HUES48 (cell line): ENCODE data around the gene HSDL1.
"Not testable (repeated sequence)": the region's sequence is repeated elsewhere in the genome, so short reads cannot be mapped to it uniquely, and the experiment has no call there.

Experiments
- H3K27ac ChIP-seq: one replicate; pipeline ENCODE4 v1.7.0; 2013; ENCODE audit warnings: low read depth, low read length, inconsistent platforms
- H3K27me3 ChIP-seq: 2 replicates; pipeline ENCODE4 v1.6.1; 2013; ENCODE audit warnings: mild to moderate bottlenecking, low read length; ENCODE audit not compliant: control insufficient read depth, insufficient read depth
- H3K36me3 ChIP-seq: 2 replicates; pipeline ENCODE4 v1.6.1; 2013; ENCODE audit warnings: low read length; ENCODE audit not compliant: control insufficient read depth, insufficient read depth
- H3K4me1 ChIP-seq: 2 replicates; pipeline ENCODE4 v1.6.1; 2013; ENCODE audit warnings: mild to moderate bottlenecking, low read length; ENCODE audit not compliant: control insufficient read depth, insufficient read depth
- H3K4me3 ChIP-seq: 2 replicates; pipeline ENCODE4 v1.5.1; 2013; ENCODE audit warnings: mild to moderate bottlenecking, low read depth, low read length
- H3K9ac ChIP-seq: 2 replicates; pipeline ENCODE4 v1.6.1; 2013; ENCODE audit warnings: mild to moderate bottlenecking, low read depth, low read length, moderate library complexity
- H3K9me3 ChIP-seq: 2 replicates; pipeline ENCODE4 v1.6.1; 2013; ENCODE audit warnings: low read length; ENCODE audit not compliant: control insufficient read depth, insufficient read depth

HSDL1 gene

DNA sequence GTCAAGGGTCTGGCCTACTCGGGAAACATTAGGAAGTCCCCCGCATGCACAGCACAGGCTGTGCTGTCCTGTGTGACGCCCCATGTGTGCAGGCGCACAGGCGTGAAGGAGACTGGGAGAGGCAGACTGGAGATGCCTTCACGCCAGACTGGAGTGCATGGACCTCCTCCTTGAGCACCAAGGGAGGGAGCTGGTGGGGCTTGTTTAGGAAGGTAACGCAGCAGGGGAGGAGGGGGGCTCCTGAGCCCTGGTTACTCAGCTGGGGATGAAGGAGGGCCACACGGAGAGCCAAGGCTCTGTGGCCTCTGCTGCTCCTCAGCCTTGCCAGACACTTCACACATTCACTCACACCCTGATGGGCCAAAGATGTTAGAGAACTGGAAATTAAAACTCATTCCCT is 7.7 kb downstream of the HSDL1 start:
- Histone ChIP-seq H3K4me3 (no peak overlapping the region), H3K9ac (no peak overlapping the region), H3K36me3 (no peaks in the 10 kb centered on the region), H3K27ac (no peak overlapping the region), H3K27me3 (no peaks in the 10 kb centered on the region), H3K9me3 (no peaks in the 10 kb centered on the region), H3K4me1 (peaks cover 25% of the 10 kb centered on the region)

DNA sequence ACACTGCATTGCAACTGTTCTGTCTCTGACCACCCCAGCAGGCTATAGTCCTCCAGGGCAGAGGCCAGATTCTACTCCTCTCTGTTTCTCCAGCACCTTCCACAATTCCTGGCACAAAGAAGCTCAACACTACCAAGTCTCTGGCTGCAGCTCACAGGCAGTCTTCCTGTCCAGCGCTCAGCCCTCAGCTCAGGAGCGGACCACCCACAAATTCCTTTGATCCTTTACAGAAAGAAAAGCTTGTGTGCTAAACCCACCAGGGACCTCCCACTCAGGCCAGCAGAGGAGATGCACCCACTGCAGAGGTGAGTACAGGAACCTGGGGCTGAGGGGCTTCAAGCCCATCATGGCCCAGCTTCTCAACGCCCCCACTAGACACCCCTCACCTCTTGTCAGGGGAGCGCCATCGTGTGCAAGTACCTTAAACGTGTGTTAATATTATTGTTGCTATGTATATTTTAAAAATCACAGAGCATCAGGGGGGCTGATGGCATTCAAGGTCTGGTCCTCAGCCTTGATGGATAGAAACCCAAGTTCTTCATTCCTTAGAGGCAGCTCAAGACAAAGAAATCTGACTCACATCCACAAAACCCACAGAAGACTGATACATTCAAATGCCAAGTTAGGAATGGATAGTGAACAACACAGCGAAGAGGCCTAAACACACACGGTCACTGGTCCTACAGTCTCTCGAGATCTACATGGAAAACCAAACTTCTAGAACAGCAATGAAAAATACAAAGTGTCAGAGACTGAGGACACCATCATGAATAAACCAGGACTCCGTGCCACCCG is 8.4 kb downstream of the HSDL1 start:
- Histone ChIP-seq H3K27me3 (no peaks in the 10 kb centered on the region), H3K27ac (no peak overlapping the region), H3K4me3 (no peak overlapping the region), H3K36me3 (no peaks in the 10 kb centered on the region), H3K9me3 (no peaks in the 10 kb centered on the region), H3K9ac (no peak overlapping the region), H3K4me1 (peaks cover 24% of the 10 kb centered on the region)

DNA sequence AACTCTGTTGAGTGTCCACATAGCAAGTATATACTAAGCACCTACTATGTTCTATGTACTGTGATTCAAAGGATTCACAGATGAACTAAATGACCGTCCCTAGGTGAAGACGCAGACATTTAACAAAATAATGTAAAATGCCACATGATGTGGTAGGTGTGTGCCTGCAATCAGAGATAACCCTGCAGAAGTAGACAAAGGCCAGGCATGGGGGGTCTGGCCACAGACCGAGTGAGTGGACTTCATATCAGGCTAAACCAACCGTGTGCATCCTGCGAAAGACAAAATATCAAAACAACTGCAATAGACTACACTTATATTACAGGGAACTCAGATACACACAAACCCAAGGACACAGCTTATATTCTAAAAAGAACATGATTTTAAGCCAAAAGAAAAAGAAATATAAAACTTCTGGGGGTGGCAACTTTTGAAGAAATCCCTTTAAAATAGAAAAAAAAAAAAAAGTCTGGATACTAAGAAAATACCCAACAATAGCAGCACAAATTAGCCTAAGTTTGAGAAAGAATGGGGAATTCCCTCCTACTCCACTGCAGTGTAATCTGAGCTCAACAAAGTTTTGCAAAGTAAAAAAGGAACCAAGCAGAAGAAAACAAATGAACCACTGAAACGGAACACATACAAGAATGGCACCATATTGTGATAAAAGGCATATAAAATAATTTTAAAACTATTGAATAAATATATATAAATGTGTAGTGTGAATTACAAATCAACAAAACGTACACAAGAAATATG is 12.3 kb downstream of the HSDL1 start:
- Histone ChIP-seq H3K27me3 (no peaks in the 10 kb centered on the region), H3K9ac (no peak overlapping the region), H3K27ac (no peak overlapping the region), H3K9me3 (no peaks in the 10 kb centered on the region), H3K36me3 (peaks cover 32% of the 10 kb centered on the region), H3K4me3 (no peak overlapping the region), H3K4me1 (peaks cover 7% of the 10 kb centered on the region; the same call in 1 of the 2 replicates)

DNA sequence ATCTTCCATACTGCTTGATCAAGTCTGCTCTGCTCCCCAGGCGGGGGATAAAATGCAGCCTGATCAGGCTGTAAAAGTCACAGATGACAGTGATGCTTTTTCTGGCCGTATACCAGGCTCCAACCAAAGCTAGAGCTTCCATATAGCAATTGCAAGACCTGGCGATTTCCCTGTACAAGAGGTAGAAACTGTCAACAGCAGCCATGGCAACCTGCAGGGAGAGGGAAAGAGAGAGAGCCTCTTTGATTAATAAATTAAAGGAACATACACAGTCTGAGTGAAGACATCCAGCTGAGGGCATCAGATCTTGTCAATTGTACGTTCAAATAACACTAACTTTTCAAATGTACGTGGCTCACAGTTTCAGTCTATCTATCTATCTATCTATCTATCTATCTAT is 13.9 kb downstream of the HSDL1 start:
- no peak overlapping the region for H3K9ac ChIP-seq
- H3K27me3 ChIP-seq: no peaks in the 10 kb centered on the region
- H3K9me3 ChIP-seq: no peaks in the 10 kb centered on the region
- H3K27ac ChIP-seq: no peak overlapping the region
- peaks cover 45% of the 10 kb centered on the region for H3K36me3 ChIP-seq
- H3K4me1 ChIP-seq: peaks cover 7% of the 10 kb centered on the region; the same call in 1 of the 2 replicates
- H3K4me3 ChIP-seq: no peak overlapping the region

DNA sequence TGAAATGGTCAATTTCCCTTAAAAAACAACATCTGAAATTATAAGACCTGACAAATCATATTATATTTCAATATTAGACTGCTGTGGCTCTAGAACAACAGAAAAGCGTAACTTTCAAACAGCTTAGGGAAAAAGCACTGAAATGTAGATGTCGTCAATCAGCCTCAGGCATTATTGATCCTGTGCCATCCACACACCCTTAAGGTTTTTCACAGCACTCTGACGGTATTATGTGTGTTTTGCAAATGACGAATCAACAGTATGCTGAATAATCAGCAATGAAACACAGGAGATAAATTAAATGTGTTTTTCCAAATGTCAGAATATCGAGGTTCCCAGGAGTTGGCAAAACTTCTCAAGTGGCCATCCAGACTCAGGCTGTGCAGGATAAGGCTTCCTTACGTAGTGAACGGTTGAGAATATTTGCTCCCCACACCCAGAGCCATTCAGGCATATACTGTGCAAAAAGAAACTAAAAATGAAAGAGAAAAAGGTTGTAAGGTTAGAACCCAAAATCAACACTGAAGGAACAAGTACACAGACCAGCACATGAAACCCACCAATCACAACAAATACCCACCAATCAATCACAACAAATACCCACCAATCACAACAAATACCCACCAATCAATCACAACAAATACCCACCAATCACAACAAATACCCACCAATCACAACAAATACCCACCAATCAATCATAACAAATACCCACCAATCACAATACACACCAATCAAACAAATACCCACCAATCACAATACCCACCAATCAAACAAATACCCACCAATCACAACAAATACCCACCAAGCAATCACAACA is 20.5 kb downstream of the HSDL1 start:
- H3K4me1 ChIP-seq: no peaks in the 10 kb centered on the region
- peaks cover 54% of the 10 kb centered on the region for H3K36me3 ChIP-seq
- H3K27ac ChIP-seq: no peak overlapping the region
- no peaks in the 10 kb centered on the region for H3K9me3 ChIP-seq
- no peaks in the 10 kb centered on the region for H3K27me3 ChIP-seq
- H3K9ac ChIP-seq: no peak overlapping the region
- no peak overlapping the region for H3K4me3 ChIP-seq

DNA sequence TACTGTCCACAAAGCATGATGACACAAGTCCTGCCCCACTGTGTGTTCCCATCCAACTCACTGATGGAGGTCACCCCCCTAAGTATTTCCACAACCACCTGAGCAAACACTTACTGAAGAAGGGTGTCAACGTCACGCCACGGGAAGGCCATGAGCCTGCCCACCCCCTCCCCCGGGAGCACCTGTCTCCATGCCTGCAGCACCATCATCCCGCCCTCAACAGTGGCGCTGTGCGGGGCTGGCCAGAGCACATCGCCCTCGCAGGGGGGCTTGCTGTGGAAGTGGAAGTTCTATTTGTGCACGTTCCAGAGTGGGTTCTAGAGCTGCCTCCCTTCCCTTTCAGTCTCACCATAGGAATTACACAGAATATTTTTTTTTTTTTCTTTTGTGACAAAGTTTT is 24.0 kb downstream of the HSDL1 start:
- no peak overlapping the region for H3K27ac ChIP-seq
- H3K4me1 ChIP-seq: 0 out of 2 replicates have a peak, but pooled peaks cover 3% of the 10 kb centered on the region
- no peaks in the 10 kb centered on the region for H3K9me3 ChIP-seq
- no peaks in the 10 kb centered on the region for H3K27me3 ChIP-seq
- H3K9ac ChIP-seq: no peak overlapping the region
- H3K36me3 ChIP-seq: peaks cover 25% of the 10 kb centered on the region
- no peak overlapping the region for H3K4me3 ChIP-seq

DNA sequence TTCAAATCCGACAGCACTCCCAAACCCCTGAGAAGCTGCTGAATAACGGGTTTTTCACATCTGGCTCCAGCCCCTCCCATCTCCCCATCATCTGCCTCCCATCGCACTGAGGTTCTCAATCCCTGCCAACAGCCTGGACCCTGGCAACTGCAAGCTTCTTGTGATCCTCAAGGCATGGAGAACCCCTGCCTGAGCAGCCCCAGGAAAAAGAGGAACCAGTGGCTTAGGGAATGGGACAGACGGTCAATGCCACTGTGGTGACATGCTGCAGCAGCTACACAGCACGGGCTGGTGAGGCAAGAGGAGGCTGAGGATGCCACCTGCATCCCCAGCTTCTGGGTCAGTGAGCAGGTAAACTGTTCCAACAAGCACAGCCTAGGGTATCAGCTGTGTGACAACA is 25.0 kb downstream of the HSDL1 start:
- Histone ChIP-seq H3K4me1 (peaks cover 8% of the 10 kb centered on the region; the same call in 1 of the 2 replicates), H3K27ac (no peak overlapping the region), H3K36me3 (peaks cover 22% of the 10 kb centered on the region), H3K27me3 (no peaks in the 10 kb centered on the region), H3K9me3 (no peaks in the 10 kb centered on the region), H3K9ac (no peak overlapping the region), H3K4me3 (no peak overlapping the region)

DNA sequence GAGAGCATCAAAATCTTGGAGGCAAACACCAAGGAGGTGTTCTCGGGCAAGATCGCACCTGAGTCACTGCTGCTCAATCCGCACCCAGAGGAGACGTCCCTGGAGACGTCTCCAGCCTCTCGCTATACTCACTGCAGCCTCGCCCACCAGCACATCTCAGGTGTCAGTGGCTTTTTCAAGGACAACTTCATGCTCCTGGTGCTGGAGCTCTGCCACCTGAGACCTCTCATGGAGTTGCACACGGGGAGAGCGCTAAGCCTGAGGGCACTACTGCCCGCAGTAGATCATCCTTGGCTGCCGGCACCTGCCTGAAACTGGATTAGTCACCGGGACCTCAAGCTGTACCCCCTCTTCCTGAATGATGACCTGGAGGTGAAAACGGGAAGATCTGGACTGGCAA is 25.6 kb downstream of the HSDL1 start:
- H3K36me3 ChIP-seq: peaks cover 19% of the 10 kb centered on the region
- H3K4me3 ChIP-seq: no peak overlapping the region
- no peak overlapping the region for H3K9ac ChIP-seq
- peaks cover 8% of the 10 kb centered on the region; the same call in 1 of the 2 replicates for H3K4me1 ChIP-seq
- H3K27ac ChIP-seq: no peak overlapping the region
- H3K27me3 ChIP-seq: no peaks in the 10 kb centered on the region
- H3K9me3 ChIP-seq: no peaks in the 10 kb centered on the region

DNA sequence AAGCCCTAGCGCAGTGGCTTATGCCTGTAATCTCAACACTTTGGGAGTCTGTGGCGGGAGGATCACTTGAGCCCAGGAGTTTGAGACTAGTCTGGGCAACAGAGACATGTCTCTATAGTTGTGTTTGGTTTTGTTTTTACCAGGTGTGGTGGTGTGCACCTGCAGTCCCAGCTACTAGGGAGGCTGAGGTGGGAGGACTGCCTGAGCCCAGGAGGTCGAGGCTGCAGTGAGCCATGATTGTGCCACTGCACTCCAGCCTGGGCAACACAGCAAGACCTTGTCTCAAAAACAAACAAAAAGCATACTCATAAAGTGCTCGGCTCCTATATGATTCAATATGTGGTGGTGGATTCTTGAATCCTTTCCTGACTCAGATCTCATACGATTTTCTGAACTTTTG is 26.7 kb downstream of the HSDL1 start:
- not testable (repeated sequence) for H3K27ac ChIP-seq, H3K27me3 ChIP-seq, H3K9me3 ChIP-seq, H3K4me1 ChIP-seq, H3K36me3 ChIP-seq, H3K4me3 ChIP-seq, H3K9ac ChIP-seq

DNA sequence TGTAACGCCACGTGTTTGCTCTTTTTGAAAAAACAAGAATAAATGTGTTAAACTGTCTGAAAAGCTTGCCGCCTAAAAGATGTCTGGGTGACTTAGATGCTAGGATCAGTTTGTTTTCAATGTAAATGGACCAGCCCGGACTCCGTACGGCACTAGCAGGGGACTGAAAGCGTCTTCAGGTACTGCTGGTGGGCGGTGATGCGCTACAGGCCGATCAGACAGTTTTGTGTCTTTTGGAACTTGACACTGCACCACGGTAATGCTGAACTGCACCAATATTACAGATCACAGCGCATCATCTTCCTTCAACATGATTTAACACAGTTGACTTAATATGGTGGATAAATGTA is 27.5 kb downstream of the HSDL1 start:
- Histone ChIP-seq H3K36me3 (peaks cover under 1% of the 10 kb centered on the region), H3K27ac (peak overlapping the region; percentile 84), H3K4me3 (peak overlapping the region; percentile 93), H3K9me3 (no peaks in the 10 kb centered on the region), H3K9ac (peak overlapping the region; percentile 80), H3K27me3 (no peaks in the 10 kb centered on the region), H3K4me1 (peaks cover 8% of the 10 kb centered on the region; the same call in 1 of the 2 replicates)
